ENCODE results near the gene MEIOB.

DNA sequence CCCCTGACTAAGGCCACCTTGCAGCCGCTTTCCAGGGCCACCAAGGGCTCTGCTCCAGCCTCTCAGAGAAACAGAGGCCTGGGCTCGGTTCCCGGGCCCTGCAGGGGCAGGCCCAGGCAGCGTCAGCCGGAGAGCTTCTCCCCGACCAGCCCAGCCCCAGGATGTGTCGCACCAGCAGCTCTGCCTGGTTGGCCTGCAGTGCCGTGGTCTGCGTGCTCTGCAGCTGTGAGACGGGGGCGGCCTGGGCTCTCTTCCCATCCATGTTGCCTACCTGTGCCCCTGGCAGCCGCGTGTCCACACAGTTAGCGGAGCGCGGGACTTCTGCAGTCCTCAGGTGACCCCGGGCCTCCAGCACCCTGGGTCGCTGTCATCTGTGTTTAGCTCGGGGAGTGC, 83.3 kb downstream of the MEIOB start:
- TF ChIP-seq POLR2A (IDR thresholded peaks at IDR 0.05) (no peak), EP300 (IDR thresholded peaks at IDR 0.05) (no peak)

Data from stomach (tissue), 4 donors.